HEK293T (cell line): ENCODE results near the gene ZIC5.
A peak's percentile ranks its signal among the peaks of the same experiment; 100 is the strongest.

Source experiments
- CTCF ChIA-PET: fragments of 350-600 bp; formaldehyde crosslinking; extraction: SDS; loops from one replicate; lab custom pipeline; 2021; ENCODE audit warnings: antibody characterized with exemption, inconsistent platforms; lab: Yijun Ruan, JAX
- POLR2A ChIA-PET: fragments of 350-600 bp; formaldehyde crosslinking; extraction: SDS; loops from one replicate; lab custom pipeline; 2020; ENCODE audit warnings: antibody characterized with exemption, inconsistent platforms; lab: Yijun Ruan, JAX
- DNase-seq: peaks from one replicate; pipeline ENCODE4 v3.0.0; 2012; ENCODE audit warnings: mixed read lengths; ENCODE audit errors: extremely low spot score
- ARNT ChIP-seq: fragments of 450-650 bp; IDR thresholded peaks from 2 replicates; pipeline ENCODE4 v1.6.1; 2017; ENCODE audit warnings: mild to moderate bottlenecking
- BHLHE40 ChIP-seq: fragments of 450-650 bp; IDR thresholded peaks from 2 replicates; pipeline ENCODE4 v1.6.1; 2016; ENCODE audit warnings: mild to moderate bottlenecking, moderate library complexity, borderline replicate concordance
- CTBP1 ChIP-seq: fragments of 450-650 bp; IDR thresholded peaks from 2 replicates; pipeline ENCODE4 v1.6.1; 2016; ENCODE audit warnings: borderline replicate concordance
- ELF4 ChIP-seq: fragments of 450-650 bp; IDR thresholded peaks from 2 replicates; pipeline ENCODE4 v1.6.1; 2017; ENCODE audit warnings: antibody characterized with exemption
- FOXA1 ChIP-seq: fragments of 450-650 bp; IDR thresholded peaks from 2 replicates; pipeline ENCODE4 v1.6.1; 2016; ENCODE audit warnings: mild to moderate bottlenecking
- FOXK2 ChIP-seq: fragments of 450-650 bp; IDR thresholded peaks from 2 replicates; pipeline ENCODE4 v1.6.1; 2016; ENCODE audit warnings: mild to moderate bottlenecking
- FOXM1 ChIP-seq: fragments of 450-650 bp; IDR thresholded peaks from 2 replicates; pipeline ENCODE4 v1.6.1; 2017; ENCODE audit warnings: mild to moderate bottlenecking, borderline replicate concordance
- HDGF ChIP-seq: fragments of 450-650 bp; IDR thresholded peaks from 2 replicates; pipeline ENCODE4 v1.6.1; 2017; ENCODE audit warnings: antibody characterized with exemption, borderline replicate concordance
- L3MBTL2 ChIP-seq: fragments of 450-650 bp; conservative IDR thresholded peaks from 2 replicates; pipeline ENCODE4 v1.6.1; 2016; ENCODE audit warnings: mild to moderate bottlenecking
- LEF1 ChIP-seq: fragments of 450-650 bp; IDR thresholded peaks from 2 replicates; pipeline ENCODE4 v1.6.1; 2017; ENCODE audit warnings: mild to moderate bottlenecking, borderline replicate concordance
- NFRKB ChIP-seq: fragments of 450-650 bp; IDR thresholded peaks from 2 replicates; pipeline ENCODE4 v1.6.1; 2016; ENCODE audit warnings: mild to moderate bottlenecking, moderate library complexity
- PKNOX1 ChIP-seq: fragments of 450-650 bp; IDR thresholded peaks from 2 replicates; pipeline ENCODE4 v1.6.1; 2016
- SP1 ChIP-seq: fragments of 450-650 bp; IDR thresholded peaks from 2 replicates; pipeline ENCODE4 v1.6.1; 2017
- SUZ12 ChIP-seq: fragments of 450-650 bp; IDR thresholded peaks from 2 replicates; pipeline ENCODE4 v1.6.1; 2016; ENCODE audit warnings: mild to moderate bottlenecking
- TARDBP ChIP-seq: fragments of 450-650 bp; IDR thresholded peaks from 2 replicates; pipeline ENCODE4 v1.6.1; 2016
- ZNF384 ChIP-seq: fragments of 450-650 bp; IDR thresholded peaks from 2 replicates; pipeline ENCODE4 v1.6.1; 2016

The ZIC5 gene

GRCh38 chr13:99929866-99930265, 41.7 kb downstream of the ZIC5 start:
- POLR2A ChIA-PET: no interaction called here
- no peak for DNase-seq
- TF ChIP-seq FOXA1 (no peak), ELF4 (no peak), FOXK2 (no peak), HDGF (no peak), ARNT (no peak), L3MBTL2 (no peak), TARDBP (no peak), SUZ12 (no peak), BHLHE40 (no peak), CTBP1 (no peak), NFRKB (no peak)
- CTCF ChIA-PET: no interaction called here

- POLR2A ChIA-PET: interaction anchor here (1.1 to 1.2 kb wide), 2 partner anchors 44 to 54 kb away, joined by 3 read pairs; no protein-coding TSS in a partner anchor
- no peak for TF ChIP-seq ARNT
- peak; percentile 90 for TF ChIP-seq L3MBTL2
- no peak for TF ChIP-seq FOXM1
- CTCF ChIA-PET: interaction anchor here (0.6 to 1.4 kb wide), 4 partner anchors 10 to 637 kb away, joined by 3 to 4 read pairs (median 3); no protein-coding TSS in a partner anchor
- DNase-seq: peak; percentile 47
Observed at GRCh38 chr13:99926014-99926731, 45.4 kb downstream of the ZIC5 start.

GRCh38 chr13:99923877-99924582, 47.5 kb downstream of the ZIC5 start:
- CTCF ChIA-PET: no interaction called here
- DNase-seq: no peak
- POLR2A ChIA-PET: no interaction called here
- TF ChIP-seq L3MBTL2 (no peak), TARDBP (no peak), HDGF (no peak), FOXA1 (no peak), SUZ12 (no peak), SP1 (no peak), ELF4 (no peak), BHLHE40 (no peak), ARNT (no peak)

- ChIA-PET CTCF (no interaction called here), POLR2A (no interaction called here)
- TF ChIP-seq ZNF384 (no peak), SUZ12 (no peak), FOXK2 (no peak), BHLHE40 (no peak), ARNT (no peak), ELF4 (no peak), HDGF (no peak), SP1 (no peak)
- no peak for DNase-seq
Observed at GRCh38 chr13:99922631-99923404, 48.7 kb downstream of the ZIC5 start.

- CTCF ChIA-PET: no interaction called here
- no peak for DNase-seq
- POLR2A ChIA-PET: interaction anchor here (0.9 kb wide), 1 partner anchor 52 kb away, joined by 3 read pairs; the partner anchor contains the start of gene ZIC5
- TF ChIP-seq PKNOX1 (0 out of 2 replicates have a peak, but pooled peaks have one; percentile 21), LEF1 (no peak), FOXA1 (no peak), FOXK2 (no peak)
Observed at GRCh38 chr13:99919132-99919531, 52.4 kb downstream of the ZIC5 start.

- no peak for TF ChIP-seq NFRKB
- peak; percentile 52; the same call in 1 of the 2 replicates for TF ChIP-seq PKNOX1
- POLR2A ChIA-PET: interaction anchor here (1.2 kb wide), 1 partner anchor 54 kb away, joined by 5 read pairs; no protein-coding TSS in a partner anchor
- CTCF ChIA-PET: interaction anchor here (0.6 to 1.5 kb wide), 8 partner anchors 8 to 598 kb away, joined by 3 to 7 read pairs (median 3); no protein-coding TSS in a partner anchor
- DNase-seq: peak; percentile 67
Observed at GRCh38 chr13:99916366-99917103, 55.0 kb downstream of the ZIC5 start.
